Measurements from ENCODE around the gene MAPK1IP1L. TPM values are rescaled to one million over a fixed set of nuclear protein-coding genes. Genes with fewer than 3 reads are reported as not detected.

Gene MAPK1IP1L
- total and polyA plus RNA-seq, 2 experiments from 2014 or later = 69.9 to 86.2 TPM

GRCh38 chr14:55070981-55071411 lies 19.5 kb downstream of the MAPK1IP1L start:
- H2AFZ ChIP-seq = no peak overlapping the region
- no peaks in the 10 kb centered on the region for H3K36me3 ChIP-seq (replicated peaks; ENCODE audit: insufficient read depth, low read depth)
- no peaks in the 10 kb centered on the region for H3K9me2 ChIP-seq (replicated peaks; ENCODE audit: insufficient read depth)
- H3K4me2 ChIP-seq = no peak overlapping the region
- H3K9me3 ChIP-seq (ENCODE audit: low read depth) = no peaks in the 10 kb centered on the region
- H3K4me3 ChIP-seq = no peak overlapping the region
- WGBS (ENCODE audit: low lambda C conversion rate, missing lambda C conversion rate) = 44% methylated on average over 4 of the region's 4 CpGs
- no peaks in the 10 kb centered on the region for H4K20me1 ChIP-seq (ENCODE audit: insufficient read depth, poor library complexity, severe bottlenecking)
- no peak overlapping the region for H3K27ac ChIP-seq
- no peaks in the 10 kb centered on the region for H3K79me2 ChIP-seq
- no peaks in the 10 kb centered on the region for H3K4me1 ChIP-seq (ENCODE audit: insufficient read depth)
- H3K27me3 ChIP-seq = no peaks in the 10 kb centered on the region
- DNase-seq (ENCODE audit: low spot score) = no peak
- TF ChIP-seq CTCF (IDR thresholded peaks at IDR 0.05; ENCODE audit: poor library complexity) (no peak), EZH2 (IDR thresholded peaks at IDR 0.05; ENCODE audit: borderline replicate concordance) (no peak), EZH2phosphoT487 (IDR thresholded peaks at IDR 0.05; ENCODE audit: low read depth, severe bottlenecking, unreplicated experiment) (no peak)

GRCh38 chr14:55071870-55072640 lies 20.6 kb downstream of the MAPK1IP1L start:
- Histone ChIP-seq H3K4me2 (no peak overlapping the region), H3K9me2 (replicated peaks; ENCODE audit: insufficient read depth) (no peaks in the 10 kb centered on the region), H3K27me3 (no peaks in the 10 kb centered on the region), H3K4me1 (ENCODE audit: insufficient read depth) (peaks cover 3% of the 10 kb centered on the region), H3K79me2 (no peaks in the 10 kb centered on the region), H2AFZ (no peak overlapping the region), H3K27ac (peak overlapping the region; percentile 38), H3K4me3 (no peak overlapping the region), H4K20me1 (ENCODE audit: insufficient read depth, poor library complexity, severe bottlenecking) (no peaks in the 10 kb centered on the region), H3K9me3 (ENCODE audit: low read depth) (no peaks in the 10 kb centered on the region), H3K36me3 (replicated peaks; ENCODE audit: insufficient read depth, low read depth) (no peaks in the 10 kb centered on the region)
- no peak for TF ChIP-seq EZH2 (IDR thresholded peaks at IDR 0.05; ENCODE audit: borderline replicate concordance)
- no peak for TF ChIP-seq EZH2phosphoT487 (IDR thresholded peaks at IDR 0.05; ENCODE audit: low read depth, severe bottlenecking, unreplicated experiment)
- TF ChIP-seq CTCF (IDR thresholded peaks at IDR 0.05; ENCODE audit: poor library complexity) = no peak
- peak; percentile 27 for DNase-seq (ENCODE audit: low spot score)
- WGBS (ENCODE audit: low lambda C conversion rate, missing lambda C conversion rate) = 77% methylated on average over 10 of the region's 10 CpGs

GRCh38 chr14:55073856-55074255 lies 22.4 kb downstream of the MAPK1IP1L start:
- no peak for DNase-seq (ENCODE audit: low spot score)
- H3K4me3 ChIP-seq = no peak overlapping the region
- H3K27ac ChIP-seq = no peak overlapping the region
- H3K9me2 ChIP-seq (replicated peaks; ENCODE audit: insufficient read depth) = no peaks in the 10 kb centered on the region
- H3K79me2 ChIP-seq = no peaks in the 10 kb centered on the region
- 85% methylated on average over 2 of the region's 2 CpGs for WGBS (ENCODE audit: low lambda C conversion rate, missing lambda C conversion rate)
- H4K20me1 ChIP-seq (ENCODE audit: insufficient read depth, poor library complexity, severe bottlenecking) = no peaks in the 10 kb centered on the region
- TF ChIP-seq CTCF (IDR thresholded peaks at IDR 0.05; ENCODE audit: poor library complexity) (no peak), EZH2 (IDR thresholded peaks at IDR 0.05; ENCODE audit: borderline replicate concordance) (no peak), EZH2phosphoT487 (IDR thresholded peaks at IDR 0.05; ENCODE audit: low read depth, severe bottlenecking, unreplicated experiment) (no peak)
- H3K4me1 ChIP-seq (ENCODE audit: insufficient read depth) = peaks cover 8% of the 10 kb centered on the region
- H3K9me3 ChIP-seq (ENCODE audit: low read depth) = no peaks in the 10 kb centered on the region
- H3K36me3 ChIP-seq (replicated peaks; ENCODE audit: insufficient read depth, low read depth) = no peaks in the 10 kb centered on the region
- H2AFZ ChIP-seq = no peak overlapping the region
- no peak overlapping the region for H3K4me2 ChIP-seq
- no peaks in the 10 kb centered on the region for H3K27me3 ChIP-seq
